ENCODE results near the gene TNFSF10.

- no peak for TF ChIP-seq CTCF (IDR thresholded peaks at IDR 0.05)
- no peak for TF ChIP-seq POLR2A (IDR thresholded peaks at IDR 0.05)
These were observed 22.9 kb upstream of the TNFSF10 start for GRCh38 chr3:172546105-172546504.

Data from adrenal gland (tissue), 5 donors.